ENCODE measurements around the gene AFMID. TPM values are rescaled to one million over a fixed set of nuclear protein-coding genes. Genes with fewer than 3 reads are reported as not detected.
A peak's percentile ranks its signal among the peaks of the same experiment; 100 is the strongest.

Gene AFMID
- total RNA-seq, 1 donor from 2014 or later, result 38.6 TPM

DNA sequence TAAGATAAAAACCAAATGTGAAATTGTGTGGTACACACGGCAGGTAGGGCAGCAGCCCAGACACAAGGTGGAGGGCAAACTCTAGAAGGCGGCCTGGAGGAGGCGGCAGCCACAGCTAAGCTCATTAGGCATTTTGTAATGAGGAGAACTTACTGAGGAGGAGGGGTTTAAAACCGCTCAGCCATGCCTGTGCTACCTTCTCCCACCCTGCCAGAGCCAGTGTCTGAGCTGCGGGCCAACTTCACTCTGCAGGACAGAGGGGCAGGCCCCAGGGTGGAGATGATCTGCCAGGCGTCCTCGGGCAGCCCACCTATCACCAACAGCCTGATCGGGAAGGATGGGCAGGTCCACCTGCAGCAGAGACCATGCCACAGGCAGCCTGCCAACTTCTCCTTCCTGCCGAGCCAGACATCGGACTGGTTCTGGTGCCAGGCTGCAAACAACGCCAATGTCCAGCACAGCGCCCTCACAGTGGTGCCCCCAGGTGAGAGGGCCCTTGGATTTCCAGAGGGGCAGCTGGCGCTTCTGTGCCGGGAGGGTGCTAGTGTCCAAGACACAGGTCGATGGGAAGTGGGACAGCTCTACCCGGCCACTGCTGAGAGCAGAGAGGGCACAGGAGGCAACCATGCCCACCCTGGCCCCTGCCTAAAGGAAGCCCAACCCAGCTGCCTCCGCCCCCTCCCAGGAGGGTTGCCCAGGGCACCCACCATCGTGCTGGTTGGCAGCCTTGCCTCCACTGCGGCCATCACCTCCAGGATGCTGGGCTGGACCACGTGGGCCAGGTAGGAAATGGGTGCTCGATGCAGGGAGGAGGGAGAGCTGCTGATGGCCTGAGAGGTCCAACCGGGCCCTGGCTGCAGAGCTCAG is 23.0 kb upstream of the AFMID start:
- no peak for ATAC-seq
- Histone ChIP-seq H3K4me3 (no peak overlapping the region), H3K4me1 (peaks cover 6% of the 10 kb centered on the region), H3K27ac (no peak overlapping the region), H3K27me3 (ENCODE audit: low read depth) (no peaks in the 10 kb centered on the region), H3K9me3 (no peaks in the 10 kb centered on the region), H3K36me3 (no peaks in the 10 kb centered on the region)
- TF ChIP-seq CTCF (IDR thresholded peaks at IDR 0.05), result no peak
- intact Hi-C loops (cut with DNase I), result no loop called here
- no peak for DNase-seq

GRCh38 chr17:78164748-78165607 is 22.2 kb upstream of the AFMID start:
- Histone ChIP-seq H3K4me1 (peaks cover 15% of the 10 kb centered on the region), H3K4me3 (no peak overlapping the region), H3K27me3 (ENCODE audit: low read depth) (no peaks in the 10 kb centered on the region), H3K36me3 (no peaks in the 10 kb centered on the region), H3K27ac (no peak overlapping the region), H3K9me3 (no peaks in the 10 kb centered on the region)
- no peak for ATAC-seq
- no peak for TF ChIP-seq CTCF (IDR thresholded peaks at IDR 0.05)
- DNase-seq, result no peak
- intact Hi-C loops (cut with DNase I), result no loop called here

- H3K4me1 ChIP-seq, result peaks cover 29% of the 10 kb centered on the region
- no peak for DNase-seq
- ATAC-seq, result no peak
Measured at GRCh38 chr17:78166416-78166815, 20.7 kb upstream of the AFMID start.

GRCh38 chr17:78168242-78168902 is 18.8 kb upstream of the AFMID start, which contains the start of gene SYNGR2:
Gene SYNGR2 (plus strand): TSS chr17:78168581. CDS start chr17:78168617, 36 bp downstream.
- intact Hi-C loops (cut with DNase I), result no loop called here
- Histone ChIP-seq H3K9me3 (no peaks in the 10 kb centered on the region), H3K36me3 (peaks cover 25% of the 10 kb centered on the region), H3K4me3 (peak within 1 kb of the TSS; percentile 90), H3K27me3 (ENCODE audit: low read depth) (no peaks in the 10 kb centered on the region), H3K27ac (peak within 1 kb of the TSS; percentile 86), H3K4me1 (peaks cover 49% of the 10 kb centered on the region)
- ATAC-seq, result peak; percentile 86 to 90
- DNase-seq, result peak; percentile 93
- no peak for TF ChIP-seq CTCF (IDR thresholded peaks at IDR 0.05)

More at GRCh38 chr17:78166416-78166815, 20.7 kb upstream of the AFMID start:
- Histone ChIP-seq H3K27ac (no peak overlapping the region), H3K36me3 (peaks cover 6% of the 10 kb centered on the region), H3K9me3 (no peaks in the 10 kb centered on the region), H3K27me3 (ENCODE audit: low read depth) (no peaks in the 10 kb centered on the region), H3K4me3 (no peak overlapping the region)
- no peak for TF ChIP-seq CTCF (IDR thresholded peaks at IDR 0.05)
- intact Hi-C loops (cut with DNase I), result no loop called here

Data from lower lobe of right lung (tissue), 2 donors.